ENCODE measurements around the gene PTPRD. TPM values are rescaled to one million over a fixed set of nuclear protein-coding genes. Genes with fewer than 3 reads are reported as not detected.

Gene PTPRD
- total RNA-seq, 1 donor, result 11.5 TPM

DNA sequence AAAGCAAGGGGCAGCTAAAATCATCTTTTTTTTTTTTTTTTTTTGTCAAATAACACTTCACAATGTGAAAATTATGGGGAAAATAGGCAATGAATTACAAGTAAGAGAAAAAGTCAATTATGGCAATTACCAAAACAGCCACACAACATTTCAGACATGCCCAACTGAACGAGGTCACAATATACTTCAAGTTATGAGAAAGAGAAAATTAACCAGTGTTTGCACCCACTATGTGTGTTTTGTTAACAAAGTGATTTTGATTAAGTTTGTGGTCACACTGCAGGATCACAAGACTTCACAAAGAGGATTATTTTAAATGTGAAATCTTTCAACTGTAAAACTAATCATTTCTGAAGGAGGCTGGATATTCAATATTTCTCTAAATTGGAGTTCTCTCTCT is 1780.4 kb downstream of the PTPRD start:
- no peak for DNase-seq (ENCODE audit: low read depth)
- no peak overlapping the region for H3K4me3 ChIP-seq (ENCODE audit: low read depth, low read length)
- TF ChIP-seq, protein P1, sequence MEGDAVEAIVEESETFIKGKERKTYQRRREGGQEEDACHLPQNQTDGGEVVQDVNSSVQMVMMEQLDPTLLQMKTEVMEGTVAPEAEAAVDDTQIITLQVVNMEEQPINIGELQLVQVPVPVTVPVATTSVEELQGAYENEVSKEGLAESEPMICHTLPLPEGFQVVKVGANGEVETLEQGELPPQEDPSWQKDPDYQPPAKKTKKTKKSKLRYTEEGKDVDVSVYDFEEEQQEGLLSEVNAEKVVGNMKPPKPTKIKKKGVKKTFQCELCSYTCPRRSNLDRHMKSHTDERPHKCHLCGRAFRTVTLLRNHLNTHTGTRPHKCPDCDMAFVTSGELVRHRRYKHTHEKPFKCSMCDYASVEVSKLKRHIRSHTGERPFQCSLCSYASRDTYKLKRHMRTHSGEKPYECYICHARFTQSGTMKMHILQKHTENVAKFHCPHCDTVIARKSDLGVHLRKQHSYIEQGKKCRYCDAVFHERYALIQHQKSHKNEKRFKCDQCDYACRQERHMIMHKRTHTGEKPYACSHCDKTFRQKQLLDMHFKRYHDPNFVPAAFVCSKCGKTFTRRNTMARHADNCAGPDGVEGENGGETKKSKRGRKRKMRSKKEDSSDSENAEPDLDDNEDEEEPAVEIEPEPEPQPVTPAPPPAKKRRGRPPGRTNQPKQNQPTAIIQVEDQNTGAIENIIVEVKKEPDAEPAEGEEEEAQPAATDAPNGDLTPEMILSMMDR (IDR thresholded peaks at IDR 0.05; ENCODE audit: insufficient read depth, low read length), result no peak

DNA sequence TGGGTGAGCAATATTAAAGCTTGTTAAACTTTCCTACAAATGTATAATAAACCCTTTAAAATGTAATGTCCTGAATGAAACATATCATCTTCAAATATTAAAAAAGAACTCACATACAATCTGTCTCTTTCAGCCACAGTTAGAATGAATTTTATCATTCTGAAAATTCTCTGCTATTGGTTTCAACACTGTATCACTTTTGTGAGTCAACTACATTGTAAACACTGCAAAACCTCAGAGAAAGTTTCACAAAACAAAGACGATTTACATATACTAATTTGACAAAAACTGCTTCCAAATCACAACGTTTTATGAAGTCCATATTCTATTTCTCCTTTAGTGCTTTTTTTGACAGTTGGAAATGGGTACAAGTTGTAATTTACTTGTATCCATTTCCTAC is 1781.2 kb downstream of the PTPRD start:
- no peak for DNase-seq (ENCODE audit: low read depth)
- TF ChIP-seq, protein P1 (IDR thresholded peaks at IDR 0.05; ENCODE audit: insufficient read depth, low read length), result no peak
- H3K4me3 ChIP-seq (ENCODE audit: low read depth, low read length), result no peak overlapping the region

DNA sequence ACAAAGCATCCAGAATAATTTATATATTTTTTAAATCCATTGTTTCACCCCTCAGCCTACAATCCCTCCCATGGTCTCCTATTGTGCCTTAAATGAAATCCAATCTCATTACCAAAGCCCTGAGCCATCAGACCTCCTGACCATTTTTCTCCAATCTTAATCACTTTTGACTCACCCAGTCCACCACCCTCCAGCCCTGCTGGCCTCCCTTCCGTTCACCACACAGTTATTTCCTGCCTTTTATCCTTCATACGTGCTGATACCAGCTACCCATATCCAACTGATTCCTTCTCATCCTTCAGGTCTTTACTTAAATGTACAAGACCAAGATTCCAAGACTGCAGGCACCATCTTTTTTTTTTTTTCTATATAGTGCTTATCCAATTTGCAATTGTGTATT is 1786.5 kb downstream of the PTPRD start:
- DNase-seq (ENCODE audit: low read depth), result peak; percentile 8
- TF ChIP-seq, protein P1 (IDR thresholded peaks at IDR 0.05; ENCODE audit: insufficient read depth, low read length), result no peak
- H3K4me3 ChIP-seq (ENCODE audit: low read depth, low read length), result no peak overlapping the region

DNA sequence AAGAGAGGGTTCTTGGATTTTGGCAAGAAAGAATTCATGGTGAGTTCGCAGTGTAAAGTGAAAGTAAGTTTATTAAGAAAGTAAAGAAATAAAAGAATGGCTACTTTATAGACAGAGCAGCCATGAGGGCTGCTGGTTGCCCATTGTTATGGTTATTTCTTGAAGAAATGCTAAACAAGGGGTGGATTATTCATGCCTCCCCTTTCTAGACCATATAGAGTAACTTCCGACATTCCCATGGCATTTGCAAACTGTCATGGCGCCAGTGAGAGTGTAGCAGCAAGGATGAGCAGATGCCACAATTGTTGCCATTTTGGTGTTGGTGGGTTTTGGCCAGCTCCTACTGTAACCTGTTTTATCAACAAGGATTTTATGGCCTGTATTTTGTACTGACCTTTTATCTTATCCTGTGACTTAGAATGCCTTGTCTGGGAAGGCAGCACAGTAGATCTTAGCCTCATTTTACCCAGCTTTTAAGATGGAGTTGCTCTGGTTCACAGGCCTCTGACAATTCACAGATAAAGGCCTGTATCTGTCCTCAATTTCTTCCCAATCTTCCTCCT is 1787.1 kb downstream of the PTPRD start:
- H3K4me3 ChIP-seq (ENCODE audit: low read depth, low read length), result peak overlapping the region; percentile 11
- TF ChIP-seq, protein P1 (IDR thresholded peaks at IDR 0.05; ENCODE audit: insufficient read depth, low read length), result no peak
- DNase-seq (ENCODE audit: low read depth), result peak; percentile 26

DNA sequence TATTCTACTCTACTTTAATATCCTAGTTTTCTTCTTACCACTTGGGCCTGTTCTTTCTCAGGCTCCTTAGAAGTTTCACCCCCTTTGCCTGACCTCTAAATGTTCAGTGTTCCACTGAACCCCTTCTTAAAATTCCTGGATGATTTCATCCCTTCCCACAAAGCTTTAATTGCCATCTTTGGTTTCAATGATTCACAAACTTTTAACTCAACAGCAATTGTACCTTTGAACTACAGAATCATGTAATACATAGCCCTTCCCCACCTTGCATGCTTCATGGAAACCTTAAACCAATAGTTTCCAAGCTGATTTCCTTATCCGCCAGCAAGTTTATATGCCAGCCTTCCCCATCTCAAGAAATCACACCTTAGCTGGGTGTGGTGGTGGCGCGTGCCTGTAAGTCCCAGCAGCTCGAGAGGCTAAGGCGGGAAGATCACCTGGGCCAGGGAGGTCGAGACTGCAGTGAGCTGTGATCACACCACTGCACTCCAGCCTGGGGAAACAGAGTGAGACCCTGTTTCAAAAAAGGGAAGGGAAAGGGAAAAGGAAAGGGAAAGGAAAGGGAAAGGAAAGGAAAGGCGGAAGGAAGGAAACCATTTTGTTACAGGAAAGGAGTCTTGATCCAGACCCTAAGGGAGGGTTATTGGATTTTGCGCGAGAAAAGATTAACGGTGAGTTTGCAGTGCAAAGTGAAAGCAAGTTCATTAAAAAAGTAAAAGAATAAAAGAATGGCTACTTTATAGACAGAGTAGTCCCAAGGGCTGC is 1789.5 kb downstream of the PTPRD start:
- DNase-seq (ENCODE audit: low read depth), result no peak
- TF ChIP-seq, protein P1 (IDR thresholded peaks at IDR 0.05; ENCODE audit: insufficient read depth, low read length), result no peak
- H3K4me3 ChIP-seq (ENCODE audit: low read depth, low read length), result no peak overlapping the region

DNA sequence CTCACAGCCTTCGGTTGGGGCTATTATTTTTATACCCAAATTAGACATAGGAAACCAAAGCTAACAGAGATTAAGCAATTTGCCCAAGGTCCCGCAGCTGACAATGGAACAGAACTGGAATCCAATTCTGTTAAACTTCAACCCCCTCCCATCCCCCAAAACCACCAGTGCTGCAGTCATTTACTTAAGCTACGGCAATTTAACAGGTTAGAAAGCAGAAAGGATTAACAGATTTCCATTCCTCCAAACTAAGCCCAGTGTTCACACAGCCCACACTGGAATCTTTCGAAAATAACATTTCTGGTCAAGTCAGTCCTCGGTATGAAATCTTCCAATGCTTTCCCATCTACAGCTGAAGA is 1790.2 kb downstream of the PTPRD start:
- no peak for DNase-seq (ENCODE audit: low read depth)
- TF ChIP-seq, protein P1 (IDR thresholded peaks at IDR 0.05; ENCODE audit: insufficient read depth, low read length), result no peak
- no peak overlapping the region for H3K4me3 ChIP-seq (ENCODE audit: low read depth, low read length)
